Activated CD4-positive, alpha-beta T cell treated with anti-CD3 and anti-CD28 coated beads, Interleukin-2, amount 50 U/mL, for 4 hours (primary cell): ENCODE data around the gene USP12.

Experiments used
- DNase-seq, 2 experiments: peaks; one replicate each; pipeline ENCODE4 v3.0.0-alpha.2; 2020

Gene USP12

GRCh38 chr13:27065582-27065981, 106.0 kb downstream of the USP12 start:
- no peak for DNase-seq

GRCh38 chr13:27064252-27064995, 107.2 kb downstream of the USP12 start:
- no peak for DNase-seq

- DNase-seq = no peak
Measured at GRCh38 chr13:27057817-27058216, 113.8 kb downstream of the USP12 start.

- DNase-seq = no peak
Measured at GRCh38 chr13:27055526-27055925, 116.1 kb downstream of the USP12 start.

- DNase-seq = no peak
Measured at GRCh38 chr13:27054760-27055159, 116.9 kb downstream of the USP12 start.

- no peak for DNase-seq
Measured at GRCh38 chr13:27053902-27054595, 117.6 kb downstream of the USP12 start.

- no peak for DNase-seq
Measured at GRCh38 chr13:27053210-27053884, 118.3 kb downstream of the USP12 start.

- DNase-seq = no peak
Measured at GRCh38 chr13:27052551-27053208, 118.9 kb downstream of the USP12 start.

- DNase-seq = no peak
Measured at GRCh38 chr13:27047081-27047480, 124.5 kb downstream of the USP12 start.

GRCh38 chr13:27044837-27045570, 126.6 kb downstream of the USP12 start:
- DNase-seq = no peak

GRCh38 chr13:27043013-27043412, 128.6 kb downstream of the USP12 start:
- no peak for DNase-seq

GRCh38 chr13:27041341-27041740, 130.3 kb downstream of the USP12 start:
- DNase-seq = no peak

- DNase-seq = no peak
Measured at GRCh38 chr13:27040826-27041108, 130.8 kb downstream of the USP12 start.

GRCh38 chr13:27039171-27039701, 132.4 kb downstream of the USP12 start:
- DNase-seq = no peak

- DNase-seq = no peak
Measured at GRCh38 chr13:27038323-27038722, 133.3 kb downstream of the USP12 start.

GRCh38 chr13:27037571-27037970, 134.0 kb downstream of the USP12 start:
- no peak for DNase-seq

GRCh38 chr13:27037171-27037570, 134.4 kb downstream of the USP12 start:
- DNase-seq = no peak

- no peak for DNase-seq
Measured at GRCh38 chr13:27036236-27036981, 135.2 kb downstream of the USP12 start.

GRCh38 chr13:27035892-27036235, 135.7 kb downstream of the USP12 start:
- DNase-seq = no peak

GRCh38 chr13:27034678-27035111, 136.9 kb downstream of the USP12 start:
- DNase-seq = no peak

GRCh38 chr13:27028683-27029480, 142.7 kb downstream of the USP12 start:
- DNase-seq = no peak
